Measurements from ENCODE around the gene MAP9. TPM values are rescaled to one million over a fixed set of nuclear protein-coding genes. Genes with fewer than 3 reads are reported as not detected.

Gene MAP9
- total RNA-seq, 4 donors from 2014 or later, result 1.2 to 2.4 (median 1.9) TPM

DNA sequence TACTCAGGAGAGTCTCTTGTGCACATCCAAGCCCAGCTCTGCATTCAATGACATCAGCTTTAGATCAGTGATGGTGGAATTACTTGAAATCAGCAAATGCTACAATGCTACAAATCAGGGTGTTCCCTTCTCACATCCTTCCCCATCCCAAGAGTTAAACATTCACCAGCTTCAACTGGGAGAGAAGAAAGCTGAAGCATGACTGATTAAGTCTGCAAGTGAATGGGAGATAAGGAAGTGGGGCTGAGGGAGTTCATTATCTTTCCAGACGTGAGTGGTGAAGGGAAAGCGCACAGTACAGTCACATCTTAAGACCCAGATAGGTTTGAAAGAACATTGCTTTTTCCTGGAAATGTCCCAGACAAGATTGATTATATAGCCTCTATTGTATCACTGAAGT, 26.2 kb upstream of the MAP9 start:
- 64% methylated on average over 2 of the region's 2 CpGs for WGBS
- Histone ChIP-seq H3K4me3 (no peak overlapping the region), H3K27ac (no peak overlapping the region), H3K9me3 (no peaks in the 10 kb centered on the region), H3K36me3 (no peaks in the 10 kb centered on the region), H3K4me1 (no peaks in the 10 kb centered on the region), H3K27me3 (no peaks in the 10 kb centered on the region)
- no peak for DNase-seq (ENCODE audit: low spot score in 2 of 2)
- no peak for TF ChIP-seq POLR2A (IDR thresholded peaks at IDR 0.05)
- TF ChIP-seq, protein P1, sequence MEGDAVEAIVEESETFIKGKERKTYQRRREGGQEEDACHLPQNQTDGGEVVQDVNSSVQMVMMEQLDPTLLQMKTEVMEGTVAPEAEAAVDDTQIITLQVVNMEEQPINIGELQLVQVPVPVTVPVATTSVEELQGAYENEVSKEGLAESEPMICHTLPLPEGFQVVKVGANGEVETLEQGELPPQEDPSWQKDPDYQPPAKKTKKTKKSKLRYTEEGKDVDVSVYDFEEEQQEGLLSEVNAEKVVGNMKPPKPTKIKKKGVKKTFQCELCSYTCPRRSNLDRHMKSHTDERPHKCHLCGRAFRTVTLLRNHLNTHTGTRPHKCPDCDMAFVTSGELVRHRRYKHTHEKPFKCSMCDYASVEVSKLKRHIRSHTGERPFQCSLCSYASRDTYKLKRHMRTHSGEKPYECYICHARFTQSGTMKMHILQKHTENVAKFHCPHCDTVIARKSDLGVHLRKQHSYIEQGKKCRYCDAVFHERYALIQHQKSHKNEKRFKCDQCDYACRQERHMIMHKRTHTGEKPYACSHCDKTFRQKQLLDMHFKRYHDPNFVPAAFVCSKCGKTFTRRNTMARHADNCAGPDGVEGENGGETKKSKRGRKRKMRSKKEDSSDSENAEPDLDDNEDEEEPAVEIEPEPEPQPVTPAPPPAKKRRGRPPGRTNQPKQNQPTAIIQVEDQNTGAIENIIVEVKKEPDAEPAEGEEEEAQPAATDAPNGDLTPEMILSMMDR (IDR thresholded peaks at IDR 0.05), result no peak
- no peak for TF ChIP-seq EP300 (IDR thresholded peaks at IDR 0.05)
- TF ChIP-seq POLR2AphosphoS5 (IDR thresholded peaks at IDR 0.05), result no peak

DNA sequence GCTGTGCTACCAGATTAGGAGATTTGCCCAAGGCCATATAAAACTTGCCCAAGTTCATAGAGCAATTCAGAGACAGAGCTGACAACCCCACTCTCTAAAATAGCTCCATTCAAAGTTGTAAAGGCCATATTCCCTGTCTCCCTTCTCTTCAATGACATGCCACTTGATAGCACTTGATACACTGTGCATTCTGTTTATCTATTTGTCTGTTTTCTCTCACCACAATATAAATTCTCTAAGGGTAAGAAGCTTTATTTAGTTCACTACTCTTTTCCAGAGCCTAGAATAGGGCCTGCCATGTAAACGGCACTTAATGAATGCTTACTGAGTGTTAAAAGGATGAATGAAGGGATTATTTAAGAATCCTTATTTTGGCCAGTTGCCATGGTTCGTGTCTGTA, 24.1 kb upstream of the MAP9 start:
- no peak overlapping the region for H3K27ac ChIP-seq
- H3K4me1 ChIP-seq, result no peaks in the 10 kb centered on the region
- no peak for DNase-seq (ENCODE audit: low spot score in 2 of 2)

DNA sequence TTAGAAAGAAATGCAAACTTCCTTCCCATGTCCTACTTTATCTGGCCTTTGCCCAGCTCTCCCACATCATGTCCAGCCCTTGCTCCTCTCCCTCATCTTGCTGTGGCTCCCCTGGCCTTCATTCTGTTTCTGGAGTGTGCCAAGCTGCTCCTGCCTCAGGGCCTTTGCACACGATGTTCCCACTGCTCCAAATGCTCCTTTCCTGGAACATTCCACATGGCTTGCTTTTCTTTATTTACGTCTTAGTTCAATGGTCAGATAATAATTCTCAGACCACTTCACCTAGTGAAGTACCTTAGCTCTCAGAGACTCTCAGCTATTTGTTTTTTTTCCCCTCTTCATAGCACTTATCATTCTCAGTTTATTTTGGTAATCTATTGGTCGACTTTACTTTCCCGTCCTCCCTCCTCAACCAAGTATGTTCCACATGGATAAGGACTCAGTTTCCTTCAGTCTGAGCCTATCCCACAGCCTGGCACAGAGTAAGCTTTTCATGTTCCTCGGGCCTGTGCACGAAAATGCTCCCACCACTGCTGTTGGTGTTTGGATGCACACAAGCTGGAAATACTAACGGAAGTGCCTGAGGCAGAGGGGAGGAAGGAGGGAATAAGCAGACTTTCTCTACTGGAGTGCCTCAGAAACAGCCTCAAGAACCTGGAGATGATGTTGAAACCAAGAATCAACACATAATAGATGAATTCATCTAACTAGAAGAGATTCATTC, 23.4 kb upstream of the MAP9 start:
- no peak overlapping the region for H3K4me3 ChIP-seq
- no peak for DNase-seq (ENCODE audit: low spot score in 2 of 2)
- TF ChIP-seq POLR2AphosphoS5 (IDR thresholded peaks at IDR 0.05) (no peak), POLR2A (IDR thresholded peaks at IDR 0.05) (no peak), EP300 (IDR thresholded peaks at IDR 0.05) (no peak)
- TF ChIP-seq, protein P1 (IDR thresholded peaks at IDR 0.05), result no peak
- no peaks in the 10 kb centered on the region for H3K9me3 ChIP-seq
- no peaks in the 10 kb centered on the region for H3K27me3 ChIP-seq
- H3K27ac ChIP-seq, result no peak overlapping the region
- H3K36me3 ChIP-seq, result no peaks in the 10 kb centered on the region
- H3K4me1 ChIP-seq, result no peaks in the 10 kb centered on the region
- 60% methylated on average over 7 of the region's 7 CpGs for WGBS

More for the DNA sequence above, 24.1 kb upstream of the MAP9 start:
- WGBS, result 44% methylated on average over 2 of the region's 2 CpGs
- Histone ChIP-seq H3K9me3 (no peaks in the 10 kb centered on the region), H3K36me3 (no peaks in the 10 kb centered on the region), H3K27me3 (no peaks in the 10 kb centered on the region), H3K4me3 (no peak overlapping the region)
- TF ChIP-seq POLR2A (IDR thresholded peaks at IDR 0.05), result no peak
- TF ChIP-seq POLR2AphosphoS5 (IDR thresholded peaks at IDR 0.05), result no peak
- TF ChIP-seq, protein P1 (IDR thresholded peaks at IDR 0.05), result no peak
- TF ChIP-seq EP300 (IDR thresholded peaks at IDR 0.05), result no peak

DNA sequence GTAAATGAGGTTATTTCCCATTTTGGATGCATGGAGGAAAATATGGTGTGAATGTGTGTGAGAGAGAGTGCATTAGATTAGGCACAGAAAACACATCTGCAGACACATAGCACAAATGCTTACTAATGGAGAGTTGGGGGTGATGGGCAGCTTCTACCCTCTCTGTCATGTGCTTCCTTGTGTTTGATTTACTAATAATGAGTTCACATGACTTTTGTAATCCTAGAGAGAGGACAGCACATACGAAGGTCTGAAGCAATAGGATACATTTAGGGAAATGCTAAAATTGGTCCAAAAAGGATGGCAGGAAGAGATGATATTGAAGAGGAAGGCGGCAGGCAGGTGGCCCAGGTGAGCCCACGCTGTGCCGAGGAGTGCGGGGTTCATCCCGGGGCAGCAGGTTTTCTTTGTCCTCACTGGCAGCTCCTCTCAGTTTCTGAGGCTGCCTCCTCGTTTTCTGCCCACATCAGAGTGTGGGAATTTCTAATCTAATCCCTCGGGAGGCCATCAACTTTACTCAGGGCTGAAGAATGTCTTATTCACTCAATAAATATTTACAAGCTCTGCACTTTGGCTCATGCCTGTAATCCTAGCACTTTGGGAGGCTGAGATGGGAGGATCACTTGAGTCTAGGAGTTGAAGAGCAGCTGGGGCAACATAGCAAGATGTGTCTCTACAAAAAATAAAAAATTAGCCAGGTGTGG, 15.9 kb upstream of the MAP9 start:
- Histone ChIP-seq H3K4me1 (no peaks in the 10 kb centered on the region), H3K4me3 (no peak overlapping the region), H3K27ac (no peak overlapping the region), H3K9me3 (no peaks in the 10 kb centered on the region), H3K36me3 (no peaks in the 10 kb centered on the region), H3K27me3 (peaks cover 6% of the 10 kb centered on the region)
- TF ChIP-seq POLR2A (IDR thresholded peaks at IDR 0.05) (no peak), EP300 (IDR thresholded peaks at IDR 0.05) (no peak), POLR2AphosphoS5 (IDR thresholded peaks at IDR 0.05) (no peak)
- TF ChIP-seq, protein P1 (IDR thresholded peaks at IDR 0.05), result no peak
- 56% methylated on average over 8 of the region's 8 CpGs for WGBS
- DNase-seq (ENCODE audit: low spot score in 2 of 2), result no peak

DNA sequence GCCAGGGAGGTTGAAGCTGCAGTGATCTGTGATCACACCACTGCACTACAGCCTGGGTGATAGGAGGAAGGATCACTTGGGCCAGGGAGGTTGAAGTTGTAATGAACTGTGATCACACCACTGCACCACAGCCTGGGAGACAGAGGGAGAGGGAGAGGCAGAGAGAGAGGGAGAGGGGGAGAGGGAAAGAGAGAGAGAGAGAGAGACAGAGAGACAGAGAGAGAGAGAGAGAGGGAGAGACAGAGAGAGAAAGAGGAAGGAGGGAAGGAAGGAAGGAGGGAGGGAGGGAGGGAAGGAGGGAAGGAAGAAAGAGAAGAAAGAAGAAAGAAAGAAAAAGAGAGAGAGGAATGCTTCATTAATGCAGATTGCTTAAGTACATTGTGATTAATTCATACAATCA, 15.2 kb upstream of the MAP9 start:
- DNase-seq (ENCODE audit: low spot score in 2 of 2), result no peak
- Histone ChIP-seq H3K27me3 (peaks cover 6% of the 10 kb centered on the region), H3K9me3 (no peaks in the 10 kb centered on the region), H3K36me3 (no peaks in the 10 kb centered on the region), H3K27ac (no peak overlapping the region), H3K4me1 (no peaks in the 10 kb centered on the region), H3K4me3 (no peak overlapping the region)
- TF ChIP-seq, protein P1 (IDR thresholded peaks at IDR 0.05), result no peak

All from suprapubic skin (tissue), 4 donors.